Left lobe of liver (tissue), 2 donors: ENCODE data around the gene PLA2R1. TPM values are rescaled to one million over a fixed set of nuclear protein-coding genes. Genes with fewer than 3 reads are reported as not detected.

Experiments used
- ATAC-seq: fragments of 200-7000 bp; cut with Tn5 transposase; one replicate; pipeline ENCODE4 v1.9.1; 2020; ENCODE audit warnings: mild to moderate bottlenecking, moderate library complexity
- DNase-seq: peaks from one replicate; pipeline ENCODE4 v3.0.0-alpha.2; 2020; ENCODE audit warnings: low spot score
- total RNA-seq: library from RNA; stranded (reverse); gene quantifications from one replicate; pipeline ENCODE4 v1.2.1, GENCODE V29; 2021
- donor health status: DM: no; HTN: no; CAD: no; lungs with moderate emphysema.
- donor health status: DM: no; HTN: yes; CAD: no.

The PLA2R1 gene
- total RNA-seq, 1 donor from 2014 or later: 1.3 TPM

DNA sequence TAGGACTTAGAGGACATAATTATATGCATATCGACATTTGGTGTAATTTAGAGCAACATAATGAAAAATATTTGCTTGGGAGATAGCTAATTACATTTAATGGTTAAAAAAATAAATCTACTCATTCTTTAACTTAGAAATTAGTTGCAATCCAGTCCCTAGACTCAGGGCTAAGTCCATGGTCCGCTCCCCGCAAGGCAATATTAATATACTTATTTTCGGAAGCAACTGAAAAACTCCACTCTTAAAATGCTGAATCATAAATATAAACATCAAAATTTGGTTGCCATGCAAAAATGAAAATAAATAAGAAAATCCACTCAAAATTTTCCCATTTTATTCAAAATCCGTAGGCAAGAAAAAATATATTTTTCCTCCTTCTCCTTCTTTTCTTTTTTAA is 164.7 kb downstream of the PLA2R1 start:
- DNase-seq (no peak), ATAC-seq (no peak)

DNA sequence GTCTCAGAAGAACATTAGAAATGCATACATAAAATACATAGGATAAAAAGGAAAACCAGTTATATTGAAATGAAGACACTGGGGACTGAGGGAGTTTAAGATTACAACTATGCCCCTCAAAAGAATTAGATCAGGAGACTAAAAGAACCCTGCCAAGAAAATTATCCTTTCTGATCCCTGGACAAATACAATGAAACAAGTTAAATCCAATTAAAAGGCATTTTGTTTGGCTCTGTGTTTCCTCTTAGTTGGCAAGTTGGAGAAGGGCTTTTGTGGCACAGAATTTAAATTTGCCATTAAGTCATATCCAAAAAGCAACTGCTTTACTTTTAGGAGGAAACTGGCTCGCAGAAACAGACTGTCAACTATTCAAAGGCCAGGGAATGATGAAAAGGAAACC is 165.3 kb downstream of the PLA2R1 start:
- ATAC-seq (no peak), DNase-seq (no peak)

DNA sequence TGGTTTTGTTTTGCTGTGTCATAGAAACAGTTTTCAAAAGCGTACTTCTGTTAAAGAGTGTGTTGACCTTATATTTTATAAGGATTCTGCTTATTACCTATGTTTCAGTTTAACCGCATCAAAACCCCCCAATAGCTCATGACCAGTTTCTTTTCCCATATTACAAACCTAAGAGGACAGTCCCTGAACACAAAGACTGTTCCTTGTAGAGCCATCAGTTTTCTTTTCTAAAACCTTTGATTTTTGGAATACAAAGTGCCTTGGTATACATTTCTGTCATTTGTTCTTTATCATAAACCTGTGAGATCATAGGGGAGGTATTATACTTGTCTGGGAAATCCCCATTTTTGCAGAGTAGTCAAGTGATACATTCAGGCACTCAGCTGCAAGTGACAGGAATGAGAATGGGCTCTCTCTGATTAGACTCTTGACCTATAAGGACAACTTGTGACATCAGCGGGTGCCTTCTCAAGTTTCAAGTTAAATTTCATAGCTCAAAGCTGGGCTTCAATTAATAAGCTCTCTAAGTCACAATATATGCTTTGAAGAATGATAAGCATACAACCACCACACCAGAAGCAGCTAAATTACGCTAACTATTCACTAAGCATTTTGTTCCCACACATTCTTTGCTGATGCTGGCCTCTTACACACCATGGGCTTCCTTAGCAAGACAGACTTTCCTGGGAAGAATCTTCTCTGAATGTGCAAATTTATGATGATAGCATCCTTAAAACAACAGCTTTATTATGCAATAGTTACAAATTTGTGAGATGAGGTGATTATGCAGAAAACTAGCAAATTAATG is 167.0 kb downstream of the PLA2R1 start:
- DNase-seq (no peak), ATAC-seq (no peak)

DNA sequence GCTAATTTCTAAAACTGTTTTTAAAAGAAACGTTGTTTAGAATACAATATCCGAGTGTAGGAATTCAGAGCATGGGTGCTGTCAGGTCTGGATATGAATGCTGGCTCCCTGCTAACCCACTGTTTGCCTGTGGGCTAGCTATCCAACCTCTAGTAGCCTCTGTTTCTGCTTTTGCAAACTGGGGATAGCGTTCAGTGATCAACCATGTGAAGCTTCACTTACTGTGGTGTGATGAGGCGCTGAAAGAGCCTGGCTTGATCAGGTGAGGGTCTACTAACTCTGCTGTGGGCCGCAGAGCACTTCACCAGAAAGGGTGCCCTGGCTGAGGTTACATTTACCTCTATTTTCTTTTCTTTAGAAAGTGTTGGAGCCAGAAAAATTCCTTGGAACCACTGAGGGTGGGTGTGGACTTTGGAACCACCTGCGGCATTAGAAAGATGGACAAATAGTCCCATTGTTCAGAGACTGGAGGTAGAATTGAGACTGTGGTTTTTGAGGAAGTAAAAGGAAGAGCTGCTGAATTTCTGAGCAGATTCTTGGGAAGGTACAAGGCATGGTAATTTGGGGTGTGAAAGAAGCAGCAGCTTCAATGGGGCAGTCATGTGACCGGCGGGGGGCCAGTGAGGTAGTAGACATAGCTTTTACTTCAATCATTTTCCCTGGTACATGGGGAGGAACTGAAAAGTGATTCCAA is 168.1 kb downstream of the PLA2R1 start:
- DNase-seq (no peak), ATAC-seq (no peak)

DNA sequence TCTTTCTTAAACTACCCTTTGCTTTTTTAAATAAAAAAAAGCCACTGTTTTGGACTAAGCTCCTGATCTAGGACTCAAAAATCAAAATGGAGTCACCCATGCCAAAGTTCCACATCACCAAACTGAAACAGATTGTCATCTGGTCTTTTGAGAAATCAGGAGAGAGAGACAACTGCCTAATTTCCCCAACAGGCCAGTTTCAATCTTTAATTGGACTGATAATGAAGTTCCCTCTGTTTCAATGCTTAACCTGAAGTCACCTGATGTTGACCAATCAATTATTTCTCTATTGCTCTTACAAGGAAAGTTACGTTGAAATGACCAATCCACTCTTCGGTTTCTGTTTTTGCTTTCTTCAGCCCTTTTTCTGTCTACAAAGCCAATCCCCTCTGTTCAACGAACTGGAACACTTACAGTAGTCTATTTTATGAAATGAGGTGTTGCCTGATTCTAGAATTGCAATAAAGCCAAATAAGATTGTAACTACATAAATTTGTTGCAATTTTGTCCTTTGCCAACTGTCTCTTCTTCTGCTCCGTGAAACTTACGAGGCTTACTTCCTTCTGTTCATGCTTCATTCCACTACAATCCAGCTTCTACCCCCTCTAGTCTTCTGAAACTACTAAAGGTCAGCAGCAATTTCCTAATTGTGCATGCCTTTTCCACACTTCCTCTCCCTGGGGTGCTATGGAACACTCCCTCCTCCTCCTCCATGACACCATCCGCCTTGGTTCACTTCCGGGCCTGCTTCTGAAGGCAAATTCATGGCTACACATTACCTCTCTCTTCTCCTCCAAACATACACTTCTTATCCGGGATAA is 169.2 kb downstream of the PLA2R1 start:
- peak; percentile 13 for ATAC-seq
- DNase-seq: no peak

DNA sequence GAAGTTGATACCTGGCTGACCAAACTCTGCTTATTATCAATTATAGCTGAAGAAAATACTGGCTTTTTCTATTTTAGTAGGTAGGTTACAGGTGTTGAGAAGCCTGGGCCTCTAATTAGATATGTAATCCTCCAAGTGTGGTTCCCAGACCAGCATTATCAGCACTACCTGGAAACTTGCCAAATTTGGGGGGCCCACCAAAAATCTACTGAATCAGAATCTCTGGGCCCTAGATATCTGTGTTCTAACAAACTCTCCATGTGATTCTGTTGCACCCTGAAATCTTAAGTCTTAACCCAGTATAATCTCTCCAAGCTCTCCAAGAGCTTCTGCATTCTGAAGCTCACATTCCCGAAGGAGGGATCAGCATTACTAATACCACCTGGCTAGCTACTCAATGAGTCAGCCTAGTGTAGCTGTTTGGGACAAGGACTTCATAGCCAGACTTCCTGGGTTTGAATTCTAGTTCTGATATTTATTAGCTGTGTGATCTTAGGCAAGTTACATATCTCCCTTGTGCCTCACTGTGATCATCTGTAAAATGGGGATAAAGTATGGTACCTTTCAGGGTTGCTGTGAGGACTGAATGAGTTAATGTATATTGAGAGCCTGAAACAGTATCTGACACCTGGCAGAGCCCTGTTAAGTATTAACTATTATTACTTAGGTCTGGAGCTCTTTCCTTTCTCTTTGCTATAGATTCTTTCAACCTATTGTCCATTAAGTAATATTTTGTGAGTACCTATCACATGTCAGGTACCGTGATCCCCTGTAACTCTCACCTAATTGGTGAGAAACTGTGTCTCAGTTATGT is 170.3 kb downstream of the PLA2R1 start:
- DNase-seq (no peak), ATAC-seq (no peak)

DNA sequence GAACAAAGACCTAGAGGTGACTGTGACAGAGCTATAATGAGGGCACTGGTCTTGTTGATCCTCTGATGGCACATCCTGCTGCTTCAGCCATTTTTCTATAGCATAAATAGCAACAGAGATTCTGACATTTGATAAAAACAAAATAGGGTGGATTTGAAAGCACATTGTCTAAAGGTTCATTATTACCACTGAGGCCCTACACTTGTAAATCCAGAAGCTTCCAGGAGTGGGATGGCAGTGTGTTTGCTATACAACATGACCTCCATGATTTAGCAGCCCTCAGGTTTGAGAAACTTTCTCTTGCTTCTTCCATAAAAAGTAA is 171.2 kb downstream of the PLA2R1 start:
- no peak for ATAC-seq
- no peak for DNase-seq

DNA sequence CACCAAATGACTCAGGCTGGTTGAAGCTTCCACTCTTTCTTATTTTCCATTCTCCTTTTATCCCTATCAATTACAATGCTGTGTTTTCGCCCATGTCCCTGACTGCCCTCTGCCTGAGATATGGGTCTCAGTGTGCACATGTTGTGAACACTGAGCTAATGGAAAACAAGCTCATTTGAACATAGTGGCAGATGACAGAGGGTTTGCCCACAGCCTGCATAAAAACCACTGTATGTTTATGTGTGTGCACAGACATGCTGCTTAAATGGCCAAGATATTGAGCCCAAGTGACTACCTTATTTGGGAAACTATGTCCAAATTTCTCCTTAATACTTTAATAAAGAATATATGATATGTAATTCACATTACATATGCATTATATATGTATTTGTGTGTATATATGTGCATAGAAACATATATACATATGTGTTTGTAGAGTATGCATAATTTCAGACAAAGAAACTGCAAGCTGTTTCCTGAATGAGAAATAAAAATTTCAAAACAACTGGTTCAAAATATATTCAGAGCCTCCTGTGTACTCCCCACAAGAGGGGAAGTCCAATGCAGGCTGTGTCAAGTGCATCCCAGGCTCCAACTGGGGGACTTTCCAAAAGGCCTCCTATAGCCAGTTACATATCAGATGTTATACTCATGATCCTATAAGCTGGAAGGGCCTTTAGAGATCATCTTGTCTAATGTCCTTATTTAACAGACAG is 171.7 kb downstream of the PLA2R1 start:
- ATAC-seq: no peak

DNA sequence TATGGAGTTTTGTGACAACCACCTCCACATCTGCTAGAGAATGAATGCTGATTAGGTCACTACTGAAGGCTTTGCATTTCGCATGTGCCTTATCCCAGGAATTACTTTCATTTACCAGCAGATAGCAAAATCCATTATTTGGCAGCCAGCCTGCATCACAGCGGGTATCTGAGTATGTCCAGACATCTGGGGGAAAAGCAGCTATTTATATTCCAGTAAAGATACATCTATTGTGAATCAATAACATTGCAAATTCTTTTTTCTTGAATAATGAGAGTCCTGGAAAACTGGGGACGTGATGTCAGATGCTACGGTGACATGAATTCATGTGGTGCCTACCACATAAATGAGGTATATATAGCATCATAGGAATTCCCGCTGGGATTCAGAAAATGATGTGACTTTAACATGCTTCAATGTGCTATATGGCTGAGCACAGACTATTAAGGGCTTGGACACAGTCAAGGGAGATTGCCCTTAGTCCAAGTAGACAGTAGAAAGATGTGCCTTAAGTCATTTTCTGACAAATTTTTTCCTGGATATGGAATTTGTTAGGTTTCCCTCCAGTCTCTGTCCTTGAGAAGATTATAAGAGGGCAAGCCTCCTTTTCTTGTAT is 180.2 kb downstream of the PLA2R1 start:
- no peak for DNase-seq
- ATAC-seq: no peak

More for the DNA sequence above, 171.7 kb downstream of the PLA2R1 start:
- no peak for DNase-seq

Other genes with a start within 250 kb of the PLA2R1 start
- gene LY75, start 157.9 kb downstream of the PLA2R1 start, total RNA-seq: 0.68 TPM
- gene ITGB6, start 137.7 kb upstream of the PLA2R1 start, total RNA-seq: 0.18 TPM